Measurements from ENCODE around the gene MACROD2.

Gene MACROD2

DNA sequence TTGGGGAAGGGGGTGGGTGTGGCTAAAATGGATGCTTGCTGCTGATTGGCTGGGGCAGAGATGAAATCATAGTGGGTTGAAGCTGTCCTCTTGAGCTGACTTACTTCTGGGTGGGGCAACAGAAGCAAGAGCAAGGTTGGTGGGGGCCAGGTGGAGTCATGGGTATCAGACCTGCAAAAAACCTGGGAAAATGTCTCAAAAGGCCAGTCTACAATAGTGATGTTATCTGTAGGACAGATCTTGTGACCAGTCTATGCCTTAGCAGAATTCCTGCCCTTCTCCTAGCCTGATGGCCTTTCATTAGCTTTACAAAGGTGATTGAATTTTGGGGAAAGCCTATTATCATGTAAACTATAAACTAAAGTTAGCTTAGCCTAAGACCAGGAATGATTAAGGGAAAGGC is 1632.2 kb downstream of the MACROD2 start:
- DNase-seq (ENCODE audit: low read depth) = no peak

DNA sequence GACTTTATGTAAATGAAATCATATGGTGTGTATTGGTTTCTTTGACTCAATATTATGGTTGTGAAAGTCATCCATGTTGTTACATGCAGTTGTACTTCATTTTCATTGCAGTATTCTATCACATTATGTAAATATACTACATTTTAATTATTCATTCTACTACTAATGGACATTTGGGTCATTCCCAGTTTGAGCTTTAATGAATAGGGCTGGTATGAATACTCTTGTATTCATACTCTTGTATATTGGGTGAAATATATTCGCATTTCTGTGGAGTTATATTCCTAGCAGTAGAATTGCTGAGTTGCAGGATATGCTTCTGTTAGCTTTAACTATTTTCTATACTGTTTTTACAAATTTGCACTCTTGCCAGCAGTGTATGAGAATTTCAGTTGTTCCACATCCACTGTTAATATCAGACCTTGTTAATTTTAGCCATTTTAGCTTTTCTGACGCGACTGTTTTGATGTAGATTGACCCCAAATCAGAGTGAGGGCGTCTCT is 1633.6 kb downstream of the MACROD2 start:
- no peak for DNase-seq (ENCODE audit: low read depth)

DNA sequence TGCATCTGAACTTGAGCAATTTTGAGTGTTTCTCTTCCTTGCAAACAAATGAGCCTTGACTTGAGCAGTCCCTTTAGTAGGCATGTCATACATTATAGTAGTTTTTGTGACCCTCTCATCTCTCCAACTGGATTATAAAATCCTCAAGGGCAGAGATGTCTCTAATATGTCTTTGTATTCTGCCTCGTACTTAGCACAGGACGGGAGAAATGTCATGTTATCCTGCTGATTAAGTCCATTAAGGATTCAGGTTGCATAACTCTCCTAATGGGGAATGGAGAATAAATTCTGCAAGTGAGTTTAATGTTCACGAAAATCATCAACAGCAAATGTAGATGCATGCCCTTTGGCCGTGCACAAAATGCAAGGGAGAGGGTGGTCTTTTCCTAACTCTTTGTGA is 1635.0 kb downstream of the MACROD2 start:
- no peak for DNase-seq (ENCODE audit: low read depth)

DNA sequence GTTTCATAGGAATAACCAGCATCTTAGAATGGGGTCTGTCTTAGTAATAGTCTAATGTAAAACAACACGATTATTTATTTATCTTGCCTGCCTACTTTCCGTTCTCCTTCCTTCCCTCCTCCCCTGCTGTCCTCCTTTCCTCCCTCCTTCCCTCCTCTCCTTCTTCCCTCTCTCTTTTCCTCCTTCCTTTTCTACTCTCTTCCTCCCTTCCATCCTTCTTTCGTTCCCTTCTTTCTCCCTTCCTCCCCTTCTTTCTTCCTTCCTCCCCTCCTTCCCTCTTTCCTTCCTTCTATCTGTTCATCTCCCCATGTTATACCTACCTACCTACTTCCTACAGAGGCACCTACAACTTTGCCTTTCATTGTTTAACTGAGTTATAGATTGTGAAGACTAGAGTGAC is 1637.4 kb downstream of the MACROD2 start:
- no peak for DNase-seq (ENCODE audit: low read depth)

DNA sequence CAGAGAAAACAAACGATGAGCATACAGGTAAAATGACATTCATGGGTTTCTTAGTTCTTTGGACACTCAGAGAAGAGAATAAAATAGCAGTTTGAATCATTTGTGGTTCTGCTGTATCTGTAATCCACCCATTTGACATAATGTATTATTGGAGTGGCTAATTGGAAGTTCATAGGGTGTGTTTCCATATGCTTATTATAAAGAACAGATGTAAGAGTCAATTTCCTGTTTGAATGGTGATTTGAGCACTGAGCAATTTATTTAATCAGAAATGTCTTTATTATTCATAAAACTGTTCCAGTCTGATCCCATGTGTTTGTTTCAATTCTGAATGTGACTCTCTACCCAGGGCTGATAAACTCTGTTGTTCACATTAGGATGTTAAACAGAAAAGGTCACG is 1638.8 kb downstream of the MACROD2 start:
- DNase-seq (ENCODE audit: low read depth) = no peak

DNA sequence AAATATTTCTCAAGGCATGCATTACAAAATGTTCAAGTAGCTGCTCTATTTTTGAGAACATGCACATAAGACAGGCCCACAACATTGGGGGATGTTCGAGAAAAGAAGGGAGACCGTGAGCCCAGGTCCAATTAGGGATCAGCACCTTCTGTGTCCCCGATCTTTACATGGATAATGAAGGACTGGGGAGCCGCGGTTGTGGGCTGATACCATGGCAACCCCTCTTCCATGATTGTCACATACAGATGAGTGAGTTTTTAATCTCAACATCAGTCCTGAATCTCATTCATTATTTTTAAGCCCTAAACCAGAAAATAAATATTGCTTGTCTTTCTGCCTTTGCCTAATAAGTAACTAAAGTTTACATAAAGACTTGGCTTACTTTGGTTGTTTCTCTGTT is 1642.2 kb downstream of the MACROD2 start:
- DNase-seq (ENCODE audit: low read depth) = no peak

DNA sequence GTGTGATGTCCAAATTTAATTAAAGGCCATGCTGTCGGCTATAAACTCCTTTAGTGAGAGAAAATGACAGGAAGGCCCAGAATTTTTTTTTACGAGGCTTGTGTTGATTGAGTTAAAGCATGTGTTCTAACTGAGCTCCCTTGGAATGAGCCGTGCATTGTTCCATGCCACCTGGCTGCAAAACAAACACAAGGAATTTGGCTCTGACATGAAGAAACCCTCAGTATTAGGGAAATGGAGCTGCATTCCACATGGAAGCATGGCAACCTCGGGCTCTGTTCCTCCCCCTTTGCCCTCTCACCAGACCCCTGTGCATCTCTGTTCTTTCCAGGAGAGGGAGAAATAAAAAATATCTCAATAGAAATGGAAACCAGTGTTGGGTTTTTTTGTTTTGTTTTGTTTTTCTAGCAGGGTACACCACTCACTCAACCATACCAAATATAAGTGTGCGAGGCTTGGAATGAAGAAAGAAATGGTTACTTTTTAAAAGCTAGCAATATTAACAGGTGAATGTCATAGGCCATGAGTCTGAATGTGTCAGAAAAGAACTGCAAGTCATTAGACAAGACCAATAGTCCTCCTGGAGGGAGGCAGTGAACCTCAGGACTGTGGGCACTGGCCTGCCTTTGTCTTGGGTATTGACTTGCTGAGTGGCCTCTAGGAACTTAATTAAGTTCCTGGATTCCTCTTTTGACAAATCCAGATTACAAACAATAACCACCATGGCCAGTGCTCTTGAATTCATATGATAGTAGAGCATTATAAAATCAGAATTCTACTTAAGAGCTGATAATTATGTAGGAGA is 1642.8 kb downstream of the MACROD2 start:
- no peak for DNase-seq (ENCODE audit: low read depth)

DNA sequence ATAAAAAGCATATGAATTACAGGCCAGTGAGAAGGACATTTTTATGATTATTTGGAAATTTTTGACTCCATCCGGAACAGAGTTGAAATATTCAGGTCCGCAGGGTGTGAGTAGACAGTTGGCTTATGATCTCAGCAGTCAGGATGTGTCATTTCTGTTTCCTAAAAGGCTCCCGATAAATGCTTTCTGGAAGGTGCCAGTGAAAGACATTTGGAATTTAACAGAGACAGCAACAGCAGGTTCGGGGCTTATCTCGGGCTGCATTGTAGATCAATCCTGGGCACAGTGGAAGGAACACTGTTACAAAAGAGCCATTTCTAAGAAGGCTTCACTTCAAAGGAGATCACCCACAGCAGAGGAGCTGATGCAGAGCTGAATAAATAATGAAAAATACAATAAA is 1643.5 kb downstream of the MACROD2 start:
- no peak for DNase-seq (ENCODE audit: low read depth)

DNA sequence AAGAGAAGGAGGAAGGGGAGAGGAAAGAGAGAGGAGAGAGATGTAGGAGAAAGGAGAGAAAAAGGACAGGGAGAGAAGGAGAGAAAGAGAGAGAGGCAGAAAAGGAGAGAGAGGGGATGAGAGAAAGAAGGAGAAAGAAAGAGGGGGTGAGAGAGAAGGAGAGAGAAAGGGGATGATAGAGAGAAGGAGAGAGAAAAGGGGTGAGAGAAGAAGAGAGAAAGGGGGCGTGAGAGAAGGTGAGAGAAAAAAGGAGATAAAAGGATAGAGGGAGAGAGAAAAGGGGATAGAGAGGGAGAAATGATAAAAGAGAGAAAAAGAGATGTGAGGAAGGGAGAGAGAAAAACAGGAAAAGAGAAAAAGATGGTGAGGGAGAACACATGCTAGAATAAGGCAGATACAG is 1644.5 kb downstream of the MACROD2 start:
- DNase-seq (ENCODE audit: low read depth) = no peak

DNA sequence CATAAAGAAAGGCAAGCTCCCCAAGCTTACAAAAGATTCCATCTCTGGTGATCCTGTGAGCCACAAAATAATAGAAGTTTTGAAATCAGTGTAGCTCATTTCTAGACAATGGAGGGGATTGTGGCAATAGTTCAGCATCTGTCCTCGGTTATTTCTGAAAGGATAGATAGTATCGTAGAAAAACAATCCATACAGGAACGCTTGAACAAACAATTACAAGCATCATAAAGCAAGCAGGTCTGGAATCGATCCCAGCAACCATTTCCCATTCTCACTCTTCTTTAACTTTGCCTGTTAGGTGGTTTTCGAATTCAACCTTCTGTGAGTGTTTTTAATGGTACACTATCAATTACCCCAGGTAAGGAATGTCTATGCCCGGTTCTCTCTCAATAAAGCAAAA is 1646.8 kb downstream of the MACROD2 start:
- DNase-seq (ENCODE audit: low read depth) = no peak

DNA sequence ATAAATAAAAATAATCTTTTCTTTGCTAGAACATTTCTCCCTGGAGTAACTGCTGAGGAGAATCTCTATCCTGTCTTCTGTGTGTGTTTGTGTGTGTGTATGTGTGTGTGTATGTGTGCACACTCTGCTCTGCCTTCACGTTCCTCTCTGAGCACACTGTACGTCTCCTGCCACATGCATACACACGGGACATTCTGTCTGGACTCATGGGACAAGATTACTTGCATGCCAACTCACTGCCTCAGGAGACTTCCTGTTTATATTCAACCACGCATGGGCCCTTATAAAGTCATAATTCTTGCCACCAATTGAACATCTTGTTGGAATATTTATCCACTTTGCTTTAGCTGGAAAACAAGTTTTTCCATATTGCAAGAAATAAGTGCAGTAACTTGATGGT is 1647.4 kb downstream of the MACROD2 start:
- no peak for DNase-seq (ENCODE audit: low read depth)

DNA sequence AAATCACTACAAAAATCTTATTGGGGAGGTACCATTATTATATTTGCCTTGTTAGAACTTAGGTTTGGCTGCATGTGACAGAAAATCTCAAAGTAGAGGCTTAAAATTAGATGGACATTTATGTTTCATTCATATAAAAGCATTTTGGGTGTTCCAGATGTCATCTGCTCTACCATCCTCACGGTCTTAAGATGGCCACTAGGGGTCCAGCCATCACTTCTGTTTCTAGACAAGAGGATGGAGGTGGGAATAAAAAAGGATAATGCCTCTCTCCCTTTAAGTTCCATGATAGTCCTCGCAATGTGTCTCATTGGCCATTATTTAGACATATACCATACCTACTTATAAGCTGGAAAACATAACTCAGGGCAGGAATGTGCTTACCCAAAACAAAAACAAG is 1648.4 kb downstream of the MACROD2 start:
- DNase-seq (ENCODE audit: low read depth) = no peak

DNA sequence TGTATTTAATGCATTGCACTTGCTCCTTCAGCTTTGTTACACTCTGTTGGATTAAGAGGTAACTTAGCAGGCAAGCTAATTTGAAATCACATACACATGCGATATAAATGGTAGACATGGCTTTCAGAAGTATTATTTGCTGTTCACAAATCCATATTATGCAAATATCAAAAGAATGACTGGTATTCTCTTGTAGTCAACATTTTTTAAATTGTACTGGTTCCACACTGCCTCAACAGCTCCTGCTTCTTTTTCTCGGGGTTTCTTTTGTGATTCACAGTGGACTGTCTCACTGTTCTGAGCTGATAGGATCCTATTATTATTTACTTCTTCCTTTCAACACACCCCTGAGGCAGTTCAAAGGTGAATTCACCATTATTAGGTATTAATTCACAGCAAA is 1650.5 kb downstream of the MACROD2 start:
- no peak for DNase-seq (ENCODE audit: low read depth)

DNA sequence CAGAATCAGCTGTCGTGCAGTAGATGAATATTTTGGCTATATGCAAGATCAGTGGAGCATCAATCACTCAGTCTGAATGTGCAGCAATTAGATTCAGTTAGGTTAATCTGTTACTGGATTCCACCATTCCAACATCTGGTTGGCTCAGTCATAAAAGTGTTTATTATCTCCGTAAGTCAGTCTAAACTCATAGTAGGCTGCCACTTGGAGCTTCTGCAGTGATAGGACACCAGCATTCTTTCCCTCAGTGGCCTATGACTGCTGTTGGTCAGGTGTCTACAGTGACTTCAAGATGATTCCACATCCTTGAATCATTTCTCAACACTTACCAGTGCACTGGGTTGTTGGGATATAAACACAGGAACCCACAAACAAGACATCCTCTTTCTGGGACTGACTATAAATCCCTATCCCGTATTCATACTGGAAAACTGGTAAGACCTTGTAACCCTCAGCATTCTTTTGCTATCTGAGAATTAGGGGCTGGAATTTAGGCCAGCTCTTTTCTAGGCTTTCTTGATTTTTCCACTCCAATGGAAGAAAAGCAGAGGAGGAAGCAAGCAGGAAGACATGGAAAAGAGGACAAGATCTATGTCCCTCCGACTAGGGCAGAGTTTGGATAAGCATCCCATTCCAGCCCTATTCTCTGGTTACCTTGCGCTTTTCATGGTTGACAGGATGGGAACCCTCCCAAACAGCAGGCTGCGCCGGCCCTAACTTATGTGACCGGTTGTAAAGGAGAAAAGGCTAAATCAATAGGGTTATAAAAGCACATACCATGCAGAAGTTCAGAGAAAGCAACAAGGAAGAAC is 1658.3 kb downstream of the MACROD2 start:
- DNase-seq (ENCODE audit: low read depth) = no peak

DNA sequence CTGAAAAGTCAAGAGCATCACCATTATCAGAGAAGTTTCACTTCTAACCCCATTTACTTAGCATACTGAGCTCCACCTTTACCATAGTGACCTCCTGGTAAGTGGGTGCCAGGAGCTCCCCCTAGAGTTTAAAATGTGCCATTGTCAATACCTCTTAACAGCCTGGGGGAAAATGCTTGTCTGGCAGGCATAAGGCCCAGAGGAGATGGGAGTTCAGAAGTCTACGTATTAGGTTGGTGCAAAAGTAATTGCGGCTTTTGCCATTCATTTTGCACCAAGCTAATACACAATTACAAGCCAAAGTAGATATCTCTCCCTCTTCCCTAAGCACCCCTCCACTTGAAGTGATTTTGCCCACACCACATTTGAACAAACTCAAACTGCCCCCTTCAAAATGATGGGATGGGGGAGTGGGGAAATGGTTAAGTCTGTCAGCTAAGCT is 1658.9 kb downstream of the MACROD2 start:
- no peak for DNase-seq (ENCODE audit: low read depth)

DNA sequence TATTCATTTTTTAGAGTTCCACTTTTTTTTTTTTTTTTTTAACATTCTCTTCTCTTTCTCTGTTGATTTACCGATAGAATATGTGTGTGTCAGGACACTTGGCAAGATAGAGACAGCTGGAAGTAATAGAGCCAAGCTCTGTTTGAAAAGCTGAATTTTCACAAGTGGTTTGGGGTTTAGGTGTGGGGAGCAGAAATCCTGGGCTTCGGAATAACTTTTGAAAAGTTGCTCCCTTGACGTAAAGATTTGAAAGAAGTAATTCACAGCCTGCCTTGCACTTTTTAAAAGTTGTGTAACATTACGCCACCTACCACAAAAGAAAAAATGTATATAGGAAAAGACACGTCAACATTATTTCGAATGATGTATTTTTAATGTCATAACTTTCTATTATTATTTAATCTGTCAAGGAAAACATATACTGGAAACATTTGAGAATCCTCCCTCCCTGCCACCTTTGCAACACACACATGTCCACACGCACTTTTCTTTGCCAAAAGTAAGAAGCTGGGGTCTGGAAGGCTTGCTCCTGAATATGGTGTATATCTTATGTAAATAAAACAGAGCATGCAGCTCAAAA is 1660.1 kb downstream of the MACROD2 start:
- no peak for DNase-seq (ENCODE audit: low read depth)

DNA sequence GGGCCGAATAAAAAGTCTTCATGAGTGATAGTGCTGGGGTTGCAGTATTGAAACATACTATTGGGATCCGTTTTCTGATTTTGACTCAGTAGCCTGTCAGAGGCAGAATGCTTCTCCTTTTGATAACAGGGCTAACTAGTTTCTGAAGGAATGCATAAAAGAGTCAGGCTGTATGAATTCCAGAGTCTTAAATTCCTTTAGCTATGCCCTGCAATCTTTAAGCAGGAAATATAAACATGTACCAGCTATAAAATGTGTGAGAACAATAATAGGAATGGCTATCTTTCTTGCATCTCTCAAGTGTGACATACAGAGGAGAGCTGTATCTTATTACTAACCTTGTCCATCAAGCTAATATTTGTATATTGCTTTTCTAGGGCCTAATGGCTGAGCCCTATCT is 1660.8 kb downstream of the MACROD2 start:
- no peak for DNase-seq (ENCODE audit: low read depth)

DNA sequence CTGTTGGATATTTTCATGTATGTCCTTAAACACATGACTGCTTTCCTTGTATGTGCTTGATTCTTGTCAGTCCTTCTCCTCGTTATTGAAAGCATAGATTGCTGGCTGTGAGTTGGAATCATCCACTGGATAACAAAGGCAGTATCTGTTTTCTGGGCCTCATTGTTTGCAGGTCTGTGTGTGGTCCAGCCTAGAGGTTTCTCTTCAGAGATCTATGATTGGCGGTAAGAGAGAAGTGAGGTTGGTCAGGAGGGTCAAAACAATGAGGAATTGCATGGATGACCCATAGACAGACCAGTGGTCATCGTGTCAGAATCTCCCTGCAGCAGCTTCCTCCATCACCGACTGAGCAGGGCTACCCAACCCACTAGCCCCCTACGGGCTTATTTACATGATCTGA is 1663.0 kb downstream of the MACROD2 start:
- no peak for DNase-seq (ENCODE audit: low read depth)

DNA sequence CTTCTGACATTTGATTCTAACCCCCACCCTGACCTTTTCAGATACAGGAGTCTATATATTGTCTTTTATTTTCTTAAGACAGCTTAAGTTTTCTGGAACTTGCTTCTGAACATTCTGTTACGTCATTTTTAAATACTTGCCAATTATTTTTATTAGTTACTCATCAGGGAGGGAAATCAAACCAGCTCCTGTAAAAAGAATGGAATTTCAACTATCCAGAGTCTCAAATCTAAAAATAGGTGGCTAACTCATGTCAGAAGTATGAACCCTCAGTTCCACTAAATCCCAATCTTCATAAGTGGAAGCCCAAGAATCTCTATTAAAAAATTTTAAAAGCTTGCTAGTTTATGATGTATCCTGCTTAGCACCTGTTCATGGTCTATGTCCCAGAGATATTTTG is 1677.9 kb downstream of the MACROD2 start:
- peak; percentile 69 for DNase-seq (ENCODE audit: low read depth)

DNA sequence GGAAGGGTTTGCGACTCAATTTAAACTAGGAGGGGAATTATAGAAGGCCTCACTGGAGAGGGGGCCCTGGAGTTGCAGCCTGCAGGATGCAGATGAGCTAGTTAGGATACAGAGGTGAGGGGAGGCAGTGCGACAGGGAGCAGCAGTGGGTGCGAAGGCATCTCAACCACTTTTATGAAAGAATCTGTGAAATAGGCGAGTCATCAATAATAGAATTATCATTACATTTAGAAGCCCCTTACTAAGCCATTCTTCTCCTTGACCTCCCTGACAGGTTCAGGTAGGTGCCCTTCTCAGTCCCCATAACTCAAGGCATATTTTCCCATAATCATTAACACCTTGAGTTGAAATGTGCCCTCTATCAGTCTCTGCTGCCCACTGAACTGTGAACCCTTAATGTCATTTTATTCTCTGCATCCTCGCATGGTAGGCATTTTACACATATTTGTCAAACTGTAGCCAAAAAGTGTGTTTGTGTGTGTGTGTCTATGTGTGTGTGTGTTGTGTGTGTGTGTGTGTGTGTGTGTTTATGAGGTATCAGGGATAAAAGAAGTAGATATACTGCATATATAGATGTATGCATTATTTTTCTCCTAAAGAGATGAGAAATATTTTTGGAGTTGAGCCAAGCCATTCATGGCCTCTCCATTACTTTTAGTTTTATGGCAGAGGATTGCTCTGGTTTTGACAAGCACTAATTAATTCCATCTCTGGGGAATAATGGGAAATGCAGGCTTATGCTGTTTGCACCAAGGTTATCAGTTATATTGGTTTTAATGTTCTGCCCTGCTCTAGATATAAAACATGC is 1679.1 kb downstream of the MACROD2 start:
- no peak for DNase-seq (ENCODE audit: low read depth)

DNA sequence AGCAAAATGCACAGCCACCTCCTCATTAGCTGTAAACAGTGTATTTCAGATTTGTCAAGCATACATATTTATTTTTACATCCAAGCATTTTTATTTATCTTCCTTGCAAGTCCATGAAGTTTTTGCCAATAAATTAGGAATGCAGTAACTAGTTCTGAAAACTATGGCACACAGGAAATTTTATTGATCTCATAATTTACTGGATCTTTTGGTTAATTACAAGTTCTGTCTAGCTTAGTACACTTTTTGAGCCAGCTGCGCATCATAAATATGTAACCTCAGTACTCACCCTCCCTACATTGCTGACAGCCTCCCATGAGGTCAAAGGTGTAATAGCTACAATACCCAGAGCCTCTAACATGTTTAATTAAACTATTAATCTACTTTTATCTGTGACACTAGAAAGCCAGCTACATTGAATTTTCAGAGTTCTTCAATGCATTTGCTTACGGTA is 1679.8 kb downstream of the MACROD2 start:
- DNase-seq (ENCODE audit: low read depth) = no peak

All from non-pigmented ciliary epithelial cell (primary cell).